Measurements from ENCODE around the gene THAP9. TPM values are rescaled to one million over a fixed set of nuclear protein-coding genes. Genes with fewer than 3 reads are reported as not detected.

Gene THAP9
- total RNA-seq, 1 donor from 2014 or later = 2.9 TPM

DNA sequence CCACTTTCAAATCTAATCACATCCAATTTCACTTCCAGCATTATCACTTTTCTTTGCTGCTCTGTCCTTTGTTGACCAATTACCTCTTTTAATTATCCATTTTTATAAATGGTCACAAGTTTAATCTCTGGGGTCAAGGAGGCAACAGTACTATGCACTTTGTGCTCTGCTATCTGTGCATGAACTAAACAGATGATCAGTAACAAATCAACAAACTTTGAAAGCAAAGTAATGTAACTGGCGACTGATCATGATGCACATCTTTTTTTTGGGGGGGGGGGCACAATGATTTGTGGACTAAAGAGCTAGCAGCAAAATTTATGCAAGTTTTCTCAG is 8.1 kb upstream of the THAP9 start:
- H3K4me3 ChIP-seq (ENCODE audit: low read depth, low read length) = no peak overlapping the region
- FAIRE-seq = no peak
- H3K27me3 ChIP-seq (ENCODE audit: control insufficient read depth, insufficient read depth, low read length) = no peaks in the 10 kb centered on the region
- H3K36me3 ChIP-seq (ENCODE audit: control insufficient read depth, insufficient read depth, low read length) = peaks cover 5% of the 10 kb centered on the region
- no peak for DNase-seq (ENCODE audit: low read depth)
- TF ChIP-seq, protein P1, sequence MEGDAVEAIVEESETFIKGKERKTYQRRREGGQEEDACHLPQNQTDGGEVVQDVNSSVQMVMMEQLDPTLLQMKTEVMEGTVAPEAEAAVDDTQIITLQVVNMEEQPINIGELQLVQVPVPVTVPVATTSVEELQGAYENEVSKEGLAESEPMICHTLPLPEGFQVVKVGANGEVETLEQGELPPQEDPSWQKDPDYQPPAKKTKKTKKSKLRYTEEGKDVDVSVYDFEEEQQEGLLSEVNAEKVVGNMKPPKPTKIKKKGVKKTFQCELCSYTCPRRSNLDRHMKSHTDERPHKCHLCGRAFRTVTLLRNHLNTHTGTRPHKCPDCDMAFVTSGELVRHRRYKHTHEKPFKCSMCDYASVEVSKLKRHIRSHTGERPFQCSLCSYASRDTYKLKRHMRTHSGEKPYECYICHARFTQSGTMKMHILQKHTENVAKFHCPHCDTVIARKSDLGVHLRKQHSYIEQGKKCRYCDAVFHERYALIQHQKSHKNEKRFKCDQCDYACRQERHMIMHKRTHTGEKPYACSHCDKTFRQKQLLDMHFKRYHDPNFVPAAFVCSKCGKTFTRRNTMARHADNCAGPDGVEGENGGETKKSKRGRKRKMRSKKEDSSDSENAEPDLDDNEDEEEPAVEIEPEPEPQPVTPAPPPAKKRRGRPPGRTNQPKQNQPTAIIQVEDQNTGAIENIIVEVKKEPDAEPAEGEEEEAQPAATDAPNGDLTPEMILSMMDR (IDR thresholded peaks at IDR 0.05; ENCODE audit: insufficient read depth, low read length, severe bottlenecking) = no peak

DNA sequence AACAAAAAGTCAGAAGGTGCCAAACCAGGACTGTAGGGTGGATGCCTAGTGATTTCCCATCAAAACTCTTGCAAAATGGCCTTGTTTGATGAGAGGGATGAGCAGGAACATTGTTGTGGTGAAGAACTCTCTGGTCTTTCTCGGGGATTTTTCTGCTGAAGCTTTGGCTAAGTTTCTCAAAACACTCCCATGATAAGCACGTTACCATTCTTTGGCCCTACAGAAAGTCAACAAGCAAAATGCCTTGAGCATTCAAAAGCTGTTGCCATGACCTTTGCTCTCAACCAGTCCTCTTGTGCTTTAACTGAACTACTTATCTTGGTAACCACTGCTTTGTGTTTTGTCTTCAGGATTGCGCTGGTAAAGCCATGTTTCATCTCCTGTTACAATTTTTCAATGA is 6.6 kb upstream of the THAP9 start:
- FAIRE-seq = no peak
- no peaks in the 10 kb centered on the region for H3K27me3 ChIP-seq (ENCODE audit: control insufficient read depth, insufficient read depth, low read length)
- peaks cover 5% of the 10 kb centered on the region for H3K36me3 ChIP-seq (ENCODE audit: control insufficient read depth, insufficient read depth, low read length)
- TF ChIP-seq, protein P1 (IDR thresholded peaks at IDR 0.05; ENCODE audit: insufficient read depth, low read length, severe bottlenecking) = no peak
- no peak overlapping the region for H3K4me3 ChIP-seq (ENCODE audit: low read depth, low read length)
- no peak for DNase-seq (ENCODE audit: low read depth)

DNA sequence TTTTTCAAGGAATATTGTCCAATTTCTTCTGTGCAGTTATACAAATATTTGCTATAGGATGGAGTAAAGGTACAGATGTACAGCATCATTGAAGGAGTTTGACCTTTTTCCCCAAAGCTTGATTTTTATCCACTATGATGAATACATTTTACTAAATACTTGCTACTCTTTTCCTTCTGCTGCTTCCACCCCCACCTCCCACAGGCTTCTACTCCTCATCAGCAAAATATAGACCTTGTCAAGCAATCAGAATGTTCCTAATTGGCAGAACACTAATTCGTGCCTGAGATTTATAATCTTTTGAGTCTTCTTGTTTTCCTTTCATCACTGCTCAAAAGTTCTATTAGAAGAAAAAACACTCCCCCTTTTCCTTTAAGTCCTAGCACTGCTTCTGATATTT is 3.8 kb upstream of the THAP9 start:
- Histone ChIP-seq H3K27me3 (ENCODE audit: control insufficient read depth, insufficient read depth, low read length) (no peaks in the 10 kb centered on the region), H3K36me3 (ENCODE audit: control insufficient read depth, insufficient read depth, low read length) (peaks cover 5% of the 10 kb centered on the region), H3K4me3 (ENCODE audit: low read depth, low read length) (no peak overlapping the region)
- FAIRE-seq (no peak), DNase-seq (ENCODE audit: low read depth) (no peak)
- TF ChIP-seq, protein P1 (IDR thresholded peaks at IDR 0.05; ENCODE audit: insufficient read depth, low read length, severe bottlenecking) = no peak

DNA sequence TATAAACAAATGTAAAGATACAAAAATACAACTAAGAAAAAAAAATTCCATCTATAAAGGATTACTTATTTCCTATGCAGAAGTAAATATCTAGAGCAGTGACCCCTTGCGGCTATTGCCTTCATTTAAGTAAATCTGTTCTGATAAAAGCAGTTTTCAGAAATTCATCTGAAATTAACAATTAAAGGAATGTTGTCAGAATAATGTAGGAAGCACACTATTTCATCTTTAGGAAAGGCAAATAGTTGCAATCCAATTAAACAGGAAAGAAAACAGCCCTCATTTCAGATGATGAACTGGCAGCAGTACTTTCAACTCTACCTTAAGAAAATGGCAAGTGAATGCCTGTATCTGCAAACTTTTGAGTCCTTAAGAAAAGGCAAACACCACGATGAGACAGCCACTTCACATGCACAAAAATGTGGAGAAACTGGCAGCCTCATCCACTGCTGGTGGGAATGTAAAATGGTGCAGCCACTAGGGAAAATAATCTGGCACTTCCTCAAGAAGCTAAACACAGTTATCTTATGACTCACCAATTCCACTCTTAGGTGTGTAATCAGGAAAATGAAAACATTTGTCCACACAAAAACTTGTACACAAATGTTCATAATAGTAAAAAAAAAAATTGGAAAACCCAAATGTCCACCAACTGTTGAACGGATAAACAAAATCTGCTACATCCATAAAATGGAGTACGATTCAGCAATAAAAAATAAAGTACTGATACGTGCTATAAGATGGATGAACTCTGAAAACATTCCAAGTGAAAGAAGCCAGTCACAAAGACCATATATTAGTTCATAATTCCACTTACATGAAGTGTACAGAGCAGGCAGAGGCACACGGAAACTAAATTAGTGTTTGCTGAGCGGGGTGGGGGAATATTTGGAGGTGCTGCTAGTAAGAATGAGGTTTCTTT is 2.0 kb upstream of the THAP9 start:
- TF ChIP-seq, protein P1 (IDR thresholded peaks at IDR 0.05; ENCODE audit: insufficient read depth, low read length, severe bottlenecking) = peak; percentile 30
- peak overlapping the region; percentile 60 for H3K4me3 ChIP-seq (ENCODE audit: low read depth, low read length)
- H3K27me3 ChIP-seq (ENCODE audit: control insufficient read depth, insufficient read depth, low read length) = no peaks in the 10 kb centered on the region
- DNase-seq (ENCODE audit: low read depth) (peak; percentile 83), FAIRE-seq (no peak)
- peaks cover 3% of the 10 kb centered on the region for H3K36me3 ChIP-seq (ENCODE audit: control insufficient read depth, insufficient read depth, low read length)

DNA sequence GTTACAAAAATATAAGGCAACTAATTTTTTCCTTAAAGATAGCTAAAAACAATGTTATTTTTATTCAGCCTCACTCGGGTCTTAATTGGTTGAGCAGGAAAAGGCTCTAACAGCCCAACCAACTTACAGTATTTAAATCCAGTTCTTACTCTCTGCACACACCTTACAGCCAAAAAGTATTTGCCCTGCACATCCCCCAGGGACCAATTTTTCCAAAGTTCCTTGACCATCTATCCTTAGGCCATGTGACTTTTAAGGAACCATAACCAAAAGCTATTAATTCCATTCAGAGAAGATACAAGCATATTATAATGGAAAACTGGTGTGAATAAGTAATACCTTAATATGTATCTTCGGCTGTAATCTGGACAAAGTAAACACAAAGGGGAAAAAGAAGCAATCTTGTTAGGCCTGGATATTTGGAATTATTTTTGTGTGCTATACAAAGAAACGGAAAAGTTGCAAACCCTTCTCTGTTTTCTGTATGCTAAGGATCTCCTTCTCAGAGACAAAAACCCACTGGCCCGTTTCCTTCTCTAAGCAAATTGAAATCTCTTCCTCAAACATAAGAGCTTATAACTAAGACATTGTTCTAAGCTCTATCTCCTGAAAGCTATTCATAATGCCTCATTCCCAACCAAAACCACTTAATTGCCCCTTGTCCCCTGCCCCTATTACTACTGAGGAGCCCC is 1.0 kb upstream of the THAP9 start:
- TF ChIP-seq, protein P1 (IDR thresholded peaks at IDR 0.05; ENCODE audit: insufficient read depth, low read length, severe bottlenecking) = no peak
- DNase-seq (ENCODE audit: low read depth) (peak; percentile 31), FAIRE-seq (no peak)
- Histone ChIP-seq H3K27me3 (ENCODE audit: control insufficient read depth, insufficient read depth, low read length) (no peaks in the 10 kb centered on the region), H3K4me3 (ENCODE audit: low read depth, low read length) (peak overlapping the region; percentile 60), H3K36me3 (ENCODE audit: control insufficient read depth, insufficient read depth, low read length) (no peaks in the 10 kb centered on the region)
